SH-SY5Y (cell line): ENCODE data around the gene ANKRD53.

Source experiments
- GATA2 ChIP-seq: IDR thresholded peaks from 2 replicates; pipeline ENCODE4 v1.6.1; 2011; ENCODE audit warnings: mild to moderate bottlenecking, low read depth, low read length
- GATA3 ChIP-seq: IDR thresholded peaks from 2 replicates; pipeline ENCODE4 v1.6.1; 2011; ENCODE audit warnings: low read depth, mild to moderate bottlenecking, low read length, moderate library complexity

ANKRD53 gene

GRCh38 chr2:70986499-70987189, 8.2 kb downstream of the ANKRD53 start:
- TF ChIP-seq GATA2 (no peak), GATA3 (no peak)

GRCh38 chr2:70987386-70987785, 9.0 kb downstream of the ANKRD53 start:
- TF ChIP-seq GATA2, result no peak
- TF ChIP-seq GATA3, result no peak

GRCh38 chr2:70988151-70988550, 9.7 kb downstream of the ANKRD53 start:
- TF ChIP-seq GATA2 (no peak), GATA3 (no peak)

GRCh38 chr2:70988726-70989648, 10.6 kb downstream of the ANKRD53 start:
- TF ChIP-seq GATA3 (no peak), GATA2 (no peak)

- no peak for TF ChIP-seq GATA2
- no peak for TF ChIP-seq GATA3
These were observed 11.8 kb downstream of the ANKRD53 start for GRCh38 chr2:70990216-70990615.

- no peak for TF ChIP-seq GATA2
- TF ChIP-seq GATA3, result no peak
These were observed 12.7 kb downstream of the ANKRD53 start for GRCh38 chr2:70991142-70991541.

GRCh38 chr2:70991742-70992141, 13.3 kb downstream of the ANKRD53 start:
- no peak for TF ChIP-seq GATA3

- TF ChIP-seq GATA3, result no peak
These were observed 14.8 kb downstream of the ANKRD53 start for GRCh38 chr2:70992945-70993853.

GRCh38 chr2:70994009-70994698, 15.7 kb downstream of the ANKRD53 start:
- TF ChIP-seq GATA3, result no peak
- TF ChIP-seq GATA2, result no peak

GRCh38 chr2:70994699-70995425, 16.4 kb downstream of the ANKRD53 start, which contains the start of gene TEX261:
Gene TEX261, minus strand, starts transcription at chr2:70994873. Its CDS starts 116 bp downstream, at chr2:70994757.
- no peak for TF ChIP-seq GATA3
- TF ChIP-seq GATA2, result no peak

GRCh38 chr2:70995426-70995729, 16.9 kb downstream of the ANKRD53 start:
- TF ChIP-seq GATA3, result no peak
- TF ChIP-seq GATA2, result no peak

- TF ChIP-seq GATA3 (no peak), GATA2 (no peak)
These were observed 20.9 kb downstream of the ANKRD53 start for GRCh38 chr2:70999362-70999761.
